Vagina (tissue), 2 donors: ENCODE results near the gene ITPKB.

ENCODE experiments used
- POLR2A ChIP-seq, 2 donors: fragments of 450-650 bp; IDR thresholded peaks; one replicate each; pipeline ENCODE4 v1.6.1; 2017; ENCODE audit warnings: antibody characterized with exemption in 2 of 2, mild to moderate bottlenecking in 2 of 2, moderate library complexity in 2 of 2
- POLR2AphosphoS5 ChIP-seq, 2 donors: sonication (generic); formaldehyde crosslinking; IDR thresholded peaks; one replicate each; pipeline ENCODE4 v1.9.0; 2017; ENCODE audit warnings: antibody characterized with exemption in 2 of 2, mild to moderate bottlenecking in 2 of 2, low read depth in 1 of 2; ENCODE audit not compliant: insufficient read depth in 1 of 2
- TF ChIP-seq, protein P1 (sequence below), 3 experiments: fragments of 450-650 bp in 2 of 3; fragments of 200-600 bp in 1 of 3; sonication (generic) in 1 of 3; IDR thresholded peaks; one replicate each; pipeline ENCODE4 v1.5.1; 2017 to 2019; ENCODE audit warnings: antibody characterized with exemption in 3 of 3, mild to moderate bottlenecking in 2 of 3, moderate library complexity in 2 of 3

- TF ChIP-seq, protein P1, sequence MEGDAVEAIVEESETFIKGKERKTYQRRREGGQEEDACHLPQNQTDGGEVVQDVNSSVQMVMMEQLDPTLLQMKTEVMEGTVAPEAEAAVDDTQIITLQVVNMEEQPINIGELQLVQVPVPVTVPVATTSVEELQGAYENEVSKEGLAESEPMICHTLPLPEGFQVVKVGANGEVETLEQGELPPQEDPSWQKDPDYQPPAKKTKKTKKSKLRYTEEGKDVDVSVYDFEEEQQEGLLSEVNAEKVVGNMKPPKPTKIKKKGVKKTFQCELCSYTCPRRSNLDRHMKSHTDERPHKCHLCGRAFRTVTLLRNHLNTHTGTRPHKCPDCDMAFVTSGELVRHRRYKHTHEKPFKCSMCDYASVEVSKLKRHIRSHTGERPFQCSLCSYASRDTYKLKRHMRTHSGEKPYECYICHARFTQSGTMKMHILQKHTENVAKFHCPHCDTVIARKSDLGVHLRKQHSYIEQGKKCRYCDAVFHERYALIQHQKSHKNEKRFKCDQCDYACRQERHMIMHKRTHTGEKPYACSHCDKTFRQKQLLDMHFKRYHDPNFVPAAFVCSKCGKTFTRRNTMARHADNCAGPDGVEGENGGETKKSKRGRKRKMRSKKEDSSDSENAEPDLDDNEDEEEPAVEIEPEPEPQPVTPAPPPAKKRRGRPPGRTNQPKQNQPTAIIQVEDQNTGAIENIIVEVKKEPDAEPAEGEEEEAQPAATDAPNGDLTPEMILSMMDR (IDR thresholded peaks at IDR 0.05), result no peak
- no peak for TF ChIP-seq POLR2A (IDR thresholded peaks at IDR 0.05)
- TF ChIP-seq POLR2AphosphoS5 (IDR thresholded peaks at IDR 0.05; ENCODE audit: insufficient read depth in 1 of 2, low read depth in 1 of 2), result no peak
These were observed 109.1 kb downstream of the ITPKB start for GRCh38 chr1:226629896-226630550.
